Aorta (tissue), 5 donors: ENCODE results near the gene CHI3L1. TPM values are rescaled to one million over a fixed set of nuclear protein-coding genes. Genes with fewer than 3 reads are reported as not detected.

Source experiments
- ATAC-seq: fragments of 200-7000 bp; cut with Tn5 transposase; one replicate; pipeline ENCODE4 v1.9.1; 2022; ENCODE audit warnings: moderate library complexity; ENCODE audit not compliant: low FRiP score
- DNase-seq, 2 donors: peaks; one replicate each; pipeline ENCODE4 v3.0.0-alpha.2; 2020
- H3K27ac ChIP-seq, 2 donors: one replicate each; pipeline ENCODE4 v1.5.1; 2013; ENCODE audit warnings: low read length in 2 of 2, mild to moderate bottlenecking in 2 of 2, moderate library complexity in 2 of 2, control low read depth in 1 of 2, inconsistent platforms in 1 of 2, low read depth in 1 of 2
- H3K27me3 ChIP-seq, 2 donors: one replicate each; pipeline ENCODE4 v1.6.1; 2013; ENCODE audit warnings: control low read depth in 1 of 2, low read length in 1 of 2, mild to moderate bottlenecking in 1 of 2, moderate library complexity in 1 of 2; ENCODE audit not compliant: insufficient read depth in 2 of 2, control insufficient read depth in 1 of 2
- H3K36me3 ChIP-seq, 2 donors: one replicate each; pipeline ENCODE4 v1.6.1; 2013; ENCODE audit warnings: control low read depth in 1 of 2, low read length in 1 of 2, mild to moderate bottlenecking in 1 of 2; ENCODE audit not compliant: insufficient read depth in 2 of 2, control insufficient read depth in 1 of 2
- H3K4me1 ChIP-seq, 2 donors: one replicate each; pipeline ENCODE4 v1.6.1; 2013; ENCODE audit warnings: low read length in 2 of 2, control low read depth in 1 of 2, mild to moderate bottlenecking in 1 of 2, moderate library complexity in 1 of 2; ENCODE audit not compliant: insufficient read depth in 2 of 2, control insufficient read depth in 1 of 2
- H3K4me3 ChIP-seq, 2 donors: one replicate each; pipeline ENCODE4 v1.5.1; 2013; ENCODE audit warnings: low read length in 2 of 2, control low read depth in 1 of 2, mild to moderate bottlenecking in 1 of 2
- H3K9me3 ChIP-seq: one replicate; pipeline ENCODE4 v1.6.1; 2013; ENCODE audit warnings: mild to moderate bottlenecking, low read length; ENCODE audit not compliant: control insufficient read depth
- WGBS, 2 donors: extraction: QIAGEN DNeasy Blood & Tissue Kit; methylation state at CpG; one replicate each; pipeline ENCODE4 v1.1.7; 2013; 5-methylcytosine and 5-hydroxymethylcytosine counted together
- intact Hi-C, 2 donors: fragments of 100-400 bp; cut with DNase I; formaldehyde crosslinking; loops; one replicate each; pipeline versions ENCODE4 v1.14.2 to v1.15.0; 2022
- polyA plus RNA-seq, 2 donors: library from polyadenylated mRNA; stranded (reverse); fragments of 200-250 nt; gene quantifications; one replicate each; pipeline ENCODE4 v1.2.3, GENCODE V29; 2013
- total RNA-seq, 2 donors: library from RNA; stranded (reverse); fragmentation: NEBNext Ultra II Directional; extraction: Animal tissue kit (Norgen Biotek cat#: 25700); gene quantifications; one replicate each; pipeline ENCODE4 v1.2.1, GENCODE V29; 2021
- donor health status: healthy with polysubstance abuse.
- donor health status: Bipolar disorder and iron deficiency.
- donor health status: DM: no; HTN: no; CAD: no.
- donor health status: DM: no; HTN: no; CAD: no.
- donor health status: DM: yes; HTN: yes; CAD: no.

Gene CHI3L1
- total and polyA plus RNA-seq, 4 donors: 0.87 to 34.2 (median 11.6) TPM

DNA sequence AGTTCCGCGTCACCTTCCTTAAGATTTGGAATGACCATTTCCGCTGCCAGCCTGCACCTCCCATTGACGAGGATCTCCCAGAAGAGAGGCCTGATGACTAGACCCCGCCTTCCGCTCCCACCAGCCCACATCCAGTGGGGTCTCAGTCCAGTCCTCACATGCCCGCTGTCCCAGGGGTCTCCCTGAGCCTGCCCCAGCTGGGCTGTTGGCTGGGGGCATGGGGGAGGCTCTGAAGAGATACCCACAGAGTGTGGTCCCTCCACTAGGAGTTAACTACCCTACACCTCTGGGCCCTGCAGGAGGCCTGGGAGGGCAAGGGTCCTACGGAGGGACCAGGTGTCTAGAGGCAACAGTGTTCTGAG is 20.7 kb downstream of the CHI3L1 start:
- Histone ChIP-seq H3K9me3 (no peaks in the 10 kb centered on the region), H3K27me3 (no peaks in the 10 kb centered on the region), H3K4me1 (no peaks in the 10 kb centered on the region), H3K36me3 (no peaks in the 10 kb centered on the region), H3K27ac (no peak overlapping the region), H3K4me3 (no peak overlapping the region)
- DNase-seq: peak in 1 of 2 donors; percentile 5
- WGBS, 2 donors: 96% methylated on average over 8 of the region's 8 CpGs
- ATAC-seq: no peak
- intact Hi-C loops: loop anchor here in 1 of 2 donors (10.0 kb wide), 1 partner anchor 49 kb away; no protein-coding TSS in a partner anchor

DNA sequence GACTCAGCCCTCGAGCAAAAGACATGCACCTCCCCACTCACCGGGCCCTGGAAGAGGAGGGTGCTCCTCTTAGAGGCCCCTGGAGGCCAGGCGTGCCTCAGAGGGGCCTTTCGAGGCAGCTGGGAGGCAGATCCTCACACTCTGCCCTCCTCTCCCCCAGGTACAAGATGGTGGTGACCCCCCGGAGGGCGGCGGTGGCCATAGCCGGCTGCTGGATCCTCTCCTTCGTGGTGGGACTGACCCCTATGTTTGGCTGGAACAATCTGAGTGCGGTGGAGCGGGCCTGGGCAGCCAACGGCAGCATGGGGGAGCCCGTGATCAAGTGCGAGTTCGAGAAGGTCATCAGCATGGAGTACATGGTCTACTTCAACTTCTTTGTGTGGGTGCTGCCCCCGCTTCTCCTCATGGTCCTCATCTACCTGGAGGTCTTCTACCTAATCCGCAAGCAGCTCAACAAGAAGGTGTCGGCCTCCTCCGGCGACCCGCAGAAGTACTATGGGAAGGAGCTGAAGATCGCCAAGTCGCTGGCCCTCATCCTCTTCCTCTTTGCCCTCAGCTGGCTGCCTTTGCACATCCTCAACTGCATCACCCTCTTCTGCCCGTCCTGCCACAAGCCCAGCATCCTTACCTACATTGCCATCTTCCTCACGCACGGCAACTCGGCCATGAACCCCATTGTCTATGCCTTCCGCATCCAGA is 21.3 kb downstream of the CHI3L1 start:
- Histone ChIP-seq H3K4me3 (no peak overlapping the region), H3K27me3 (no peaks in the 10 kb centered on the region), H3K9me3 (no peaks in the 10 kb centered on the region), H3K4me1 (no peaks in the 10 kb centered on the region), H3K36me3 (no peaks in the 10 kb centered on the region), H3K27ac (no peak overlapping the region)
- intact Hi-C loops: loop anchor here in 1 of 2 donors (10.0 kb wide), 1 partner anchor 50 kb away; no protein-coding TSS in a partner anchor
- ATAC-seq: no peak
- DNase-seq: peak in 1 of 2 donors; percentile 35
- 93 to 94% methylated on average over 28 of the region's 28 CpGs for WGBS, 2 donors

GRCh38 chr1:203163891-203164635 is 22.4 kb downstream of the CHI3L1 start:
- no peak overlapping the region for H3K4me3 ChIP-seq

DNA sequence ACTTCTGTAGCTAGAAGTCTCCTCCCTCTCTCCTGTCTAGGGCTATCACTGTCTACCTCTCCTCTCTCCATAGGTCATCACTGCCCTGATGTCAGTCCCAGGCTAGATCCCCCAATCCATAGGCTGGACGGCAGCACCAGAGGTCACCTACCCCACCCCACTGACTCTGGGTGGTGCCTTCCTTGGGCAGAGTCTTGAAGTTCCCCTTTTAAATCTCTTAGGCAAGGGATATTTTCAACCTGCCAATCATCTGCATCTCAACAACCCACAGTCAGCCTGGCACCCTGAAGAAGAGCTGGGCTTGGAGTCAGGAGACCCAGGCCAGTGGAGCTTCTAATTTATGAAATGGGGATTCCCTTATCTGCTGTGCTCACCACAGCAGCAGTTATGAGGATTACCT is 24.1 kb downstream of the CHI3L1 start:
- H3K36me3 ChIP-seq: no peaks in the 10 kb centered on the region
- H3K27me3 ChIP-seq: no peaks in the 10 kb centered on the region
- no peak overlapping the region for H3K4me3 ChIP-seq
- intact Hi-C loops: loop anchor here in 1 of 2 donors (10.0 kb wide), 1 partner anchor 52 kb away; no protein-coding TSS in a partner anchor
- no peaks in the 10 kb centered on the region for H3K4me1 ChIP-seq
- H3K27ac ChIP-seq: no peak overlapping the region
- DNase-seq (peak in 1 of 2 donors; percentile 30), ATAC-seq (no peak)
- WGBS, 2 donors: 73% methylated on average over 1 of the region's 1 CpG
- no peaks in the 10 kb centered on the region for H3K9me3 ChIP-seq

More at GRCh38 chr1:203163891-203164635, 22.4 kb downstream of the CHI3L1 start:
- Histone ChIP-seq H3K4me1 (no peaks in the 10 kb centered on the region), H3K27me3 (no peaks in the 10 kb centered on the region), H3K27ac (no peak overlapping the region), H3K9me3 (no peaks in the 10 kb centered on the region), H3K36me3 (no peaks in the 10 kb centered on the region)
- DNase-seq: no peak
- WGBS, 2 donors: 69 to 73% methylated on average over 7 of the region's 7 CpGs
- no peak for ATAC-seq
- intact Hi-C loops: loop anchor here in 1 of 2 donors (10.0 kb wide), 1 partner anchor 51 kb away; no protein-coding TSS in a partner anchor

- no peaks in the 10 kb centered on the region for H3K36me3 ChIP-seq
- no peaks in the 10 kb centered on the region for H3K4me1 ChIP-seq
- ATAC-seq (no peak), DNase-seq (no peak)
- no peaks in the 10 kb centered on the region for H3K27me3 ChIP-seq
- H3K9me3 ChIP-seq: no peaks in the 10 kb centered on the region
- intact Hi-C loops: loop anchor here in 1 of 2 donors (10.0 kb wide), 1 partner anchor 53 kb away; no protein-coding TSS in a partner anchor
- WGBS, 2 donors: 89 to 90% methylated on average over 11 of the region's 11 CpGs
- H3K27ac ChIP-seq: no peak overlapping the region
- no peak overlapping the region for H3K4me3 ChIP-seq
These were observed 24.8 kb downstream of the CHI3L1 start for GRCh38 chr1:203161703-203162102.

DNA sequence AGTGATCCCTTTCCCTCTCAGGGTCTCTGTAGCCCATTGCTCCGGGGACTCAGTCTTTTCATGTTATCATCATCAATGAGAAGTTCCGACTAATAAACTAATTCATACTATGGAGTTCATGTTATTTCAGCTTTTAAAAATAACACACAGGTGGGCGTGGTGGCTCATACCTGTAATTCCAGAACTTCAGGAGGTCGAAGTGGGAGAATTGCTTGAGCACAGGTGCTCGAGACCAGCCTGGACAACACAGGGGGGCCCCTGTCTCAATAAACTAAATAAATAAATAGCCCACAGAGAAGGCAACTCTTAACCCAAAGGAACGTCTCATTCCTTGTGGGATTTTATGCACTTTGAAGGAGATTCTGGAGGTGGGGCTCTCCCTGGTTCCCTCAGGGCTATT is 25.3 kb downstream of the CHI3L1 start:
- no peaks in the 10 kb centered on the region for H3K9me3 ChIP-seq
- H3K4me1 ChIP-seq: no peaks in the 10 kb centered on the region
- WGBS, 2 donors: 62 to 67% methylated on average over 6 of the region's 6 CpGs
- no peak for ATAC-seq
- no peak overlapping the region for H3K4me3 ChIP-seq
- no peak overlapping the region for H3K27ac ChIP-seq
- no peaks in the 10 kb centered on the region for H3K36me3 ChIP-seq
- DNase-seq: no peak
- intact Hi-C loops: loop anchor here in 1 of 2 donors (10.0 kb wide), 1 partner anchor 54 kb away; no protein-coding TSS in a partner anchor
- H3K27me3 ChIP-seq: no peaks in the 10 kb centered on the region

DNA sequence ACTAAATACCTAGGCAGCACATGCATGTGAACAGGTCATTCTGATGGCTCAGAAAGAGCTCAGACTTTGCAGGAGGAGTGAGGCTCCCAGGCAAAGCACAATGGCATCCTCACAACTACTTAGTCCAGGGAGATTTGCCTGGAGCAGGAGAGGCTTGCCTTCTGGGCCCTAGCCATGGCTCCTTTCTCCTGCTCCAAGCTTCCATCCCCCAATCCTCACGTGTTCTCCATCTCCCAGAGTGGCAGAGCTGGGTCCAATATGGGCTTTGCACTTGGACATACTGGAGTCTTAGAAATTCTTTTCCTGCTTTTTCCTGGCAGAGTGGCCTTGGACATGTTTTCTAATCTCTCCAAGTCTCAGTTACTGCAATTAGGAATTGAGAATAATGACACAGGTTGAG is 26.7 kb downstream of the CHI3L1 start:
- no peak for DNase-seq
- no peak overlapping the region for H3K27ac ChIP-seq
- WGBS, 2 donors: 31 to 59% methylated on average over 1 of the region's 1 CpG
- no peak overlapping the region for H3K4me3 ChIP-seq
- no peaks in the 10 kb centered on the region for H3K4me1 ChIP-seq
- no peaks in the 10 kb centered on the region for H3K9me3 ChIP-seq
- intact Hi-C loops: loop anchor here in 1 of 2 donors (10.0 kb wide), 1 partner anchor 55 kb away; no protein-coding TSS in a partner anchor
- H3K27me3 ChIP-seq: no peaks in the 10 kb centered on the region
- no peak for ATAC-seq
- no peaks in the 10 kb centered on the region for H3K36me3 ChIP-seq

- WGBS, 2 donors: 80 to 84% methylated on average over 9 of the region's 9 CpGs
- Histone ChIP-seq H3K4me3 (no peak overlapping the region), H3K27me3 (no peaks in the 10 kb centered on the region), H3K9me3 (no peaks in the 10 kb centered on the region), H3K27ac (no peak overlapping the region), H3K4me1 (no peaks in the 10 kb centered on the region), H3K36me3 (no peaks in the 10 kb centered on the region)
- no peak for ATAC-seq
- DNase-seq: no peak
- intact Hi-C loops: no loop called here
These were observed 27.4 kb downstream of the CHI3L1 start for GRCh38 chr1:203158960-203159665.
